ENCODE data around the gene ZCCHC13. TPM values are rescaled to one million over a fixed set of nuclear protein-coding genes. Genes with fewer than 3 reads are reported as not detected.

Gene ZCCHC13
- total and polyA plus RNA-seq, 3 experiments from 2014 or later: not detected

DNA sequence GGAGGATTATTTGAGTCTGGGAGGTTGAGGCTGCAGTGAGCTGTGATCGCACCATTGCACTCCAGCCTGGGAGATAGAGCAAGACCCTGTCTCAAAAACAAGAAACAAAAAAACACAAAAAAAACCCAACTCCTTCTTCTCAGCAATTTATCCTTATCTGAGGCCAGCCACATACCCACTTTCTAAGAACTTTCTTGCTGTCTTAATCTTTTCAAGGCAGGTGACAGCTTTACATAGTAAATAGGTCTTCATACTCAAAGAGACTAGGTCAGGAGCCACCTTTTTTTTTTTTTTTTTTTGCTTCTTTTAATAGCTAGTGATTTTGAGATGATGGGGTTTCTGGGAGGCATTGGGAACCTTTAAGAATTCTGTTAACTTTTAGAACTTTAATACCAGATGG is 26.1 kb upstream of the ZCCHC13 start:
- H3K9me3 ChIP-seq (ENCODE audit: low read length): no peaks in the 10 kb centered on the region
- Mint-ChIP-seq H3K27me3 (peaks cover 0 to 5% of the 10 kb centered on the region in 2 donors), H3K9me3 (no peaks in the 10 kb centered on the region), H3K36me3 (peaks cover 0 to 78% (median 4%) of the 10 kb centered on the region in 3 donors), H3K27ac (no peak overlapping the region), H3K4me3 (no peak overlapping the region), H3K4me1 (peaks cover 0 to 14% (median 4%) of the 10 kb centered on the region in 3 donors)
- H3K36me3 ChIP-seq (ENCODE audit: insufficient read depth, low read length): peaks cover 23% of the 10 kb centered on the region
- H3K27me3 ChIP-seq (ENCODE audit: insufficient read depth, low read length, poor library complexity, severe bottlenecking): no peaks in the 10 kb centered on the region
- H3K4me3 ChIP-seq (ENCODE audit: low read length): no peak overlapping the region
- H3K27ac ChIP-seq (ENCODE audit: low read depth, low read length): no peak overlapping the region
- no peak for DNase-seq
- POLR2A ChIA-PET: no interaction called here
- CTCF ChIA-PET: no interaction called here
- H3K4me1 ChIP-seq (ENCODE audit: insufficient read depth, low read length): no peaks in the 10 kb centered on the region

DNA sequence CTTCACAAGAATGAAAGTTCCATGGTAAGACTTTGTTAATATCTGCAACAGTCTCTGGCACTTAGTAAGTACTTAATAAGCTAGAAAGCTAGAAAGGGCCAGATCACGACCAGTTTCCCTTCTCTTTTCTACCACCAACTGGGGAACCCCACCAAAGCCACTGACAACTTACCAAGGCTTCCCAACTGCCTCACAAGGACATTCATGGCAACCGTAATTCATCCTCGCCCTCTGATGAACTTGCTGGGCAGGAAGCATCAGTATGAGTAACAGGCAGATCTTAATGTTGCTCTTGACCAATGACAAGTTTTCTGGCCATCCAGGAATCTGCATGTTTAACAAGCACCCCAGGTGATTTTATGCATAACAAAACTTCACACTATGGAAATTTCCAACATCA is 23.2 kb upstream of the ZCCHC13 start:
- POLR2A ChIA-PET: no interaction called here
- H3K36me3 ChIP-seq (ENCODE audit: insufficient read depth, low read length): peaks cover 18% of the 10 kb centered on the region
- peak overlapping the region in 3 of 8 donors; percentile 71 to 91 (median 78) for H3K27ac Mint-ChIP-seq
- H3K9me3 Mint-ChIP-seq: no peaks in the 10 kb centered on the region
- H3K4me3 Mint-ChIP-seq: no peak overlapping the region
- H3K4me1 ChIP-seq (ENCODE audit: insufficient read depth, low read length): no peaks in the 10 kb centered on the region
- CTCF ChIA-PET: no interaction called here
- H3K27ac ChIP-seq (ENCODE audit: low read depth, low read length): no peak overlapping the region
- H3K36me3 Mint-ChIP-seq: peaks cover 0 to 67% (median 4%) of the 10 kb centered on the region in 3 donors
- H3K27me3 ChIP-seq (ENCODE audit: insufficient read depth, low read length, poor library complexity, severe bottlenecking): no peaks in the 10 kb centered on the region
- H3K4me3 ChIP-seq (ENCODE audit: low read length): no peak overlapping the region
- H3K4me1 Mint-ChIP-seq: peaks cover 6 to 29% (median 10%) of the 10 kb centered on the region in 3 donors
- peaks cover 0 to 5% of the 10 kb centered on the region in 2 donors for H3K27me3 Mint-ChIP-seq
- no peaks in the 10 kb centered on the region for H3K9me3 ChIP-seq (ENCODE audit: low read length)
- no peak for DNase-seq

GRCh38 chrX:74284391-74284952 is 19.5 kb upstream of the ZCCHC13 start:
- no peak overlapping the region for H3K27ac Mint-ChIP-seq
- Histone ChIP-seq H3K9me3 (ENCODE audit: low read length) (no peaks in the 10 kb centered on the region), H3K4me1 (ENCODE audit: insufficient read depth, low read length) (no peaks in the 10 kb centered on the region), H3K36me3 (ENCODE audit: insufficient read depth, low read length) (peaks cover 18% of the 10 kb centered on the region), H3K4me3 (ENCODE audit: low read length) (no peak overlapping the region), H3K27ac (ENCODE audit: low read depth, low read length) (no peak overlapping the region), H3K27me3 (ENCODE audit: insufficient read depth, low read length, poor library complexity, severe bottlenecking) (no peaks in the 10 kb centered on the region)
- peaks cover 0 to 62% (median 4%) of the 10 kb centered on the region in 3 donors for H3K36me3 Mint-ChIP-seq
- H3K4me1 Mint-ChIP-seq: peaks cover 23 to 58% (median 36%) of the 10 kb centered on the region in 3 donors
- DNase-seq: no peak
- peaks cover 0 to 4% of the 10 kb centered on the region in 2 donors for H3K27me3 Mint-ChIP-seq
- no peaks in the 10 kb centered on the region for H3K9me3 Mint-ChIP-seq
- CTCF ChIA-PET: interaction anchor here (1.8 kb wide), 1 partner anchor 59 kb away, joined by 6 read pairs; no protein-coding TSS in a partner anchor
- POLR2A ChIA-PET: no interaction called here
- H3K4me3 Mint-ChIP-seq: no peak overlapping the region

DNA sequence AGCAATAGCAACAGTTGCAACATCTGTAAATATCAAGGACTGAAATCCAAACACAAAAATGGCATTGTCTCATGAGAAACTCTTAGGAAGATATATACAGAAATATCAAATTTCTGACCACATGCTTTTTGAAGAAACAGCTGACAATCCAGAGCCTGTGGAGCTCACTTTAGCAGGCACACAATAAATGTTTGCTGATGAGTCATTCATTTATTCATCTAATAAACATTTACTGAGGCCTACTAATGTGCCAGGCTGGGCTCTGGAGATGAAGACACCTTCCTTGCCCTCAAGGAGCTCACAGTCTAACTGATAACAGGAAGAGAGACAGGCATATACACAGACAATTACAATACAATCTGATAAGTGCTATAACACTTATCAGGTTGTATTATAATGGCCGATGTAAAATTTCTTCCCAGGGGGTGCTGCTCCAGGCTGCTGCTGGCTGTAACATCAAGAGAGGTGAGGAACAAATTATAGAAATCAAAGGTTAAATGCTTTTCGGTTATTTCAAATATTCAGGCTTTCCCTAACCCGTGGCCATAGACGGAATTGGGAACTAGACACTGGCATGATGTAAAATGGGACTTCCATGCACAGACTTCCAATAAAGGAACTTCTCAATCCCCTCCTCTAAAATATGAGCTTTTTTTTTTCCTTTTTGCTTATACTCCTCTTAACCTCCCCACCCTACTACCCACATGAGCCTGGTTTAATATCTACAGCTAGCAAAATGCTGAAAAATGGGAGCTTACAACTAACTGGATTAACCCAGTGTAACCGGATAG is 16.8 kb upstream of the ZCCHC13 start:
- no peak for DNase-seq
- Mint-ChIP-seq H3K36me3 (peaks cover 0 to 49% (median 0%) of the 10 kb centered on the region in 3 donors), H3K27me3 (peaks cover 0 to under 1% of the 10 kb centered on the region in 2 donors), H3K4me1 (peaks cover 31 to 58% (median 48%) of the 10 kb centered on the region in 3 donors), H3K27ac (peak overlapping the region in 1 of 8 donors; percentile 48), H3K9me3 (no peaks in the 10 kb centered on the region), H3K4me3 (peak overlapping the region in 2 of 7 donors; percentile 25 to 34)
- Histone ChIP-seq H3K27ac (ENCODE audit: low read depth, low read length) (no peak overlapping the region), H3K27me3 (ENCODE audit: insufficient read depth, low read length, poor library complexity, severe bottlenecking) (no peaks in the 10 kb centered on the region), H3K36me3 (ENCODE audit: insufficient read depth, low read length) (no peaks in the 10 kb centered on the region), H3K9me3 (ENCODE audit: low read length) (no peaks in the 10 kb centered on the region), H3K4me1 (ENCODE audit: insufficient read depth, low read length) (no peaks in the 10 kb centered on the region), H3K4me3 (ENCODE audit: low read length) (no peak overlapping the region)
- POLR2A ChIA-PET: no interaction called here
- CTCF ChIA-PET: no interaction called here

DNA sequence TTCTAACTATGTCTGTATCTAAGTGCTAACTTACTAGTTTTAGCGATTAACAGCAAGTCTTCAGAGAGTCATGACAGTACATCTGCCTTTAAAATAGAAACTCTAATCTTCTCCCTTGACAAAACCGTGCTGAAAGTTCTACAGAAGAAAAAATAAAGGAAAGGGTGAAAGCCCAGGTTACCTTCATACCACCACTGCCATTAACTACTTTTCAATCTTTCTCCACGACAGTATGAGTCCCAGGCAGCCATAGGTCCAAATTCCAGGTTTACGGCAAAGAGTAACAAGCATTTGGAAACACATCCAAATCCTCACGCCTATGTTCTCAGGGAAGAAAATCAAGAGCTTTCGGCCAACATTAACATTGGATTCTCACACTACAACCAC is 12.4 kb upstream of the ZCCHC13 start:
- H3K36me3 ChIP-seq (ENCODE audit: insufficient read depth, low read length): no peaks in the 10 kb centered on the region
- H3K4me1 ChIP-seq (ENCODE audit: insufficient read depth, low read length): no peaks in the 10 kb centered on the region
- H3K27ac Mint-ChIP-seq: peak overlapping the region; percentile 86 to 99 (median 98)
- peak overlapping the region; percentile 88 for H3K4me3 ChIP-seq (ENCODE audit: low read length)
- H3K36me3 Mint-ChIP-seq: peaks cover 0 to 39% (median 0%) of the 10 kb centered on the region in 3 donors
- ChIA-PET POLR2A (interaction anchor here (0.6 to 1.7 kb wide), 2 partner anchors 40 to 323 kb away, joined by 3 to 6 read pairs; partner anchors contain the start of gene RLIM), CTCF (interaction anchor here (1.0 kb wide), 1 partner anchor 14 kb away, joined by 3 read pairs; no protein-coding TSS in a partner anchor)
- H3K27ac ChIP-seq (ENCODE audit: low read depth, low read length): peak overlapping the region; percentile 83
- H3K9me3 Mint-ChIP-seq: no peaks in the 10 kb centered on the region
- H3K27me3 ChIP-seq (ENCODE audit: insufficient read depth, low read length, poor library complexity, severe bottlenecking): no peaks in the 10 kb centered on the region
- DNase-seq: no peak
- H3K9me3 ChIP-seq (ENCODE audit: low read length): no peaks in the 10 kb centered on the region
- peaks cover 28 to 35% (median 34%) of the 10 kb centered on the region in 3 donors for H3K4me1 Mint-ChIP-seq
- peak overlapping the region; percentile 89 to 97 (median 95) for H3K4me3 Mint-ChIP-seq
- peaks cover 0 to 4% of the 10 kb centered on the region in 2 donors for H3K27me3 Mint-ChIP-seq

GRCh38 chrX:74291964-74292807 is 11.8 kb upstream of the ZCCHC13 start:
- peaks cover 0 to 4% of the 10 kb centered on the region in 2 donors for H3K27me3 Mint-ChIP-seq
- H3K4me1 Mint-ChIP-seq: peaks cover 28 to 30% (median 30%) of the 10 kb centered on the region in 3 donors
- H3K4me3 Mint-ChIP-seq: peak overlapping the region; percentile 89 to 97 (median 95)
- H3K36me3 Mint-ChIP-seq: peaks cover 0 to 35% (median 0%) of the 10 kb centered on the region in 3 donors
- POLR2A ChIA-PET: interaction anchor here (0.6 to 1.7 kb wide), 3 partner anchors 41 to 1077 kb away, joined by 3 to 6 read pairs (median 4); partner anchors contain the start of gene RLIM
- peak overlapping the region; percentile 86 to 99 (median 98) for H3K27ac Mint-ChIP-seq
- DNase-seq: peak; percentile 74 to 88 (median 82)
- H3K4me1 ChIP-seq (ENCODE audit: insufficient read depth, low read length): no peaks in the 10 kb centered on the region
- H3K4me3 ChIP-seq (ENCODE audit: low read length): peak overlapping the region; percentile 88
- peak overlapping the region; percentile 83 for H3K27ac ChIP-seq (ENCODE audit: low read depth, low read length)
- CTCF ChIA-PET: interaction anchor here (1.0 kb wide), 1 partner anchor 13 kb away, joined by 3 read pairs; no protein-coding TSS in a partner anchor
- H3K36me3 ChIP-seq (ENCODE audit: insufficient read depth, low read length): no peaks in the 10 kb centered on the region
- no peaks in the 10 kb centered on the region for H3K9me3 Mint-ChIP-seq
- no peaks in the 10 kb centered on the region for H3K27me3 ChIP-seq (ENCODE audit: insufficient read depth, low read length, poor library complexity, severe bottlenecking)
- H3K9me3 ChIP-seq (ENCODE audit: low read length): no peaks in the 10 kb centered on the region

- Mint-ChIP-seq H3K9me3 (no peaks in the 10 kb centered on the region), H3K36me3 (peaks cover 0 to 32% (median 0%) of the 10 kb centered on the region in 3 donors), H3K4me3 (peak overlapping the region; percentile 89 to 97 (median 95)), H3K27ac (peak overlapping the region; percentile 86 to 99 (median 98)), H3K4me1 (peaks cover 25 to 26% (median 26%) of the 10 kb centered on the region in 3 donors), H3K27me3 (peaks cover 0 to 4% of the 10 kb centered on the region in 2 donors)
- Histone ChIP-seq H3K9me3 (ENCODE audit: low read length) (no peaks in the 10 kb centered on the region), H3K27me3 (ENCODE audit: insufficient read depth, low read length, poor library complexity, severe bottlenecking) (no peaks in the 10 kb centered on the region), H3K27ac (ENCODE audit: low read depth, low read length) (peak overlapping the region; percentile 83), H3K4me1 (ENCODE audit: insufficient read depth, low read length) (no peaks in the 10 kb centered on the region), H3K36me3 (ENCODE audit: insufficient read depth, low read length) (no peaks in the 10 kb centered on the region), H3K4me3 (ENCODE audit: low read length) (peak overlapping the region; percentile 88)
- ChIA-PET CTCF (no interaction called here), POLR2A (interaction anchor here (0.9 to 1.7 kb wide), 2 partner anchors 322 to 1077 kb away, joined by 4 to 6 read pairs; partner anchors contain the start of gene RLIM)
- DNase-seq: no peak
These were observed 11.2 kb upstream of the ZCCHC13 start for GRCh38 chrX:74292808-74293123.
